Calu3 (cell line): ENCODE results near the gene DALRD3. TPM values are rescaled to one million over a fixed set of nuclear protein-coding genes. Genes with fewer than 3 reads are reported as not detected.
A peak's percentile ranks its signal among the peaks of the same experiment; 100 is the strongest.

Source experiments
- BruUV-seq: library from RNA; stranded (reverse); fragments of 400-500 nt; replicated peaks from 2 replicates; lab custom pipeline; 2021; lab: Mats Ljungman, UMichigan
- CTCF ChIA-PET: fragments of 300-600 bp; sonication (Branson Sonifier 250); formaldehyde crosslinking; loops from one replicate; lab custom pipeline; 2022; ENCODE audit warnings: antibody characterized with exemption; lab: Charles Lee
- DNase-seq: peaks from one replicate; pipeline ENCODE4 v3.0.0; 2022
- H3K27ac Mint-ChIP-seq: one replicate; pipeline ENCODE4 v1.8.0; 2022; ENCODE audit warnings: mixed read lengths; ENCODE audit not compliant: unreplicated experiment
- H3K27me3 Mint-ChIP-seq: one replicate; pipeline ENCODE4 v1.8.0; 2022; ENCODE audit warnings: mixed read lengths; ENCODE audit not compliant: unreplicated experiment
- H3K36me3 Mint-ChIP-seq: one replicate; pipeline ENCODE4 v1.8.0; 2022; ENCODE audit warnings: mild to moderate bottlenecking, moderate library complexity, mixed read lengths; ENCODE audit not compliant: insufficient read depth, unreplicated experiment
- H3K4me1 Mint-ChIP-seq: one replicate; pipeline ENCODE4 v1.8.0; 2022; ENCODE audit warnings: mild to moderate bottlenecking, low read depth, mixed read lengths; ENCODE audit not compliant: unreplicated experiment
- H3K4me3 Mint-ChIP-seq: one replicate; pipeline ENCODE4 v1.8.0; 2022; ENCODE audit warnings: mild to moderate bottlenecking, low read depth, moderate library complexity, mixed read lengths; ENCODE audit not compliant: unreplicated experiment
- H3K9me3 Mint-ChIP-seq: one replicate; pipeline ENCODE4 v1.8.0; 2022; ENCODE audit warnings: low read depth, mixed read lengths; ENCODE audit not compliant: unreplicated experiment
- intact Hi-C: fragments of 100-400 bp; cut with micrococcal nuclease; formaldehyde crosslinking; loops from one replicate; pipeline ENCODE4 v1.10.0; 2022; ENCODE audit not compliant: unreplicated experiment
- total RNA-seq: library from RNA; stranded (reverse); gene quantifications from 2 replicates; pipeline ENCODE4 v1.2.3, GENCODE V29; 2022
- TF ChIP-seq, protein P1 (sequence below): fragments of 200-600 bp; IDR thresholded peaks from one replicate; pipeline ENCODE4 v1.8.0; 2022; ENCODE audit warnings: antibody characterized with exemption; ENCODE audit not compliant: unreplicated experiment

Gene DALRD3
- total RNA-seq, 1 experiment from 2014 or later, result 40.9 TPM

DNA sequence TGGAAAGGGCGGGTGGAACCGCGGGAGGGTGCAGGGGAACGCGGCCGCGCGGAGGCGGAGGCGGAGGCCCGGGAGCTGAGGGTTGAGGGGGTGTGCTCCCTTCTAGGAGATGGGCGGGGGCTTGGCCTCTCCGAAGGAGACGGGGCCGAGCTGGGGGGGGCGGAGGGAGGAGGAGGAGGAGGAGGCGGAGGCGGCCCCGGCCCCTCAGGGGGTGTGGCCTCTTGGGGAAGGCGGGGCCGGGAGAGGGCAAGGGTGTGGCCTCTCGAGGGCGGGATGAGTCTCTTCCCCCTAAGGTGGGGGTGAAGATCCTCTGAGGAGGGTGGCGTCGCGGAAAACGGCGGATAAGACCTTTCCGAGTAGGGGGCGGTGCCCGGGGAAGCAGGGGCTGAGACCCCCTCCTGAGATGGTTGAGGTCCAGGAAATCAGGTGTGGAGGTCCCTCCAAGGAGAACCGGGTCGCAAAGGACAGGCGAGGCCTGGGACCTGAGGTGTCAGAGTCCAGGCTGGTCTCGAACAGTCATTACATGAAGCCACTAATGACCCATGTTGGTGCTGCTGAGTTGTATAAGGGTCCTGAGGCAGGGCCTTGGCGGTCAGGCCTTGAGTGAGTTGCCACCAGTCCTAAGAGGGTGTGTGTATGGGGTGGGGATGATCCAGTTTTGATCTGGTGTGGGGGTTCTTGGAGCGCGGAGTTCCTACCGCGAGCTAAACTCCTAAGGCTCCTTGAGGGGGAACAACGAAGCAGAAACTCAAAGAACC is 10.4 kb downstream of the DALRD3 start:
- peaks cover 16% of the 10 kb centered on the region for H3K4me1 Mint-ChIP-seq
- intact Hi-C loops, result no loop called here
- TF ChIP-seq, protein P1, sequence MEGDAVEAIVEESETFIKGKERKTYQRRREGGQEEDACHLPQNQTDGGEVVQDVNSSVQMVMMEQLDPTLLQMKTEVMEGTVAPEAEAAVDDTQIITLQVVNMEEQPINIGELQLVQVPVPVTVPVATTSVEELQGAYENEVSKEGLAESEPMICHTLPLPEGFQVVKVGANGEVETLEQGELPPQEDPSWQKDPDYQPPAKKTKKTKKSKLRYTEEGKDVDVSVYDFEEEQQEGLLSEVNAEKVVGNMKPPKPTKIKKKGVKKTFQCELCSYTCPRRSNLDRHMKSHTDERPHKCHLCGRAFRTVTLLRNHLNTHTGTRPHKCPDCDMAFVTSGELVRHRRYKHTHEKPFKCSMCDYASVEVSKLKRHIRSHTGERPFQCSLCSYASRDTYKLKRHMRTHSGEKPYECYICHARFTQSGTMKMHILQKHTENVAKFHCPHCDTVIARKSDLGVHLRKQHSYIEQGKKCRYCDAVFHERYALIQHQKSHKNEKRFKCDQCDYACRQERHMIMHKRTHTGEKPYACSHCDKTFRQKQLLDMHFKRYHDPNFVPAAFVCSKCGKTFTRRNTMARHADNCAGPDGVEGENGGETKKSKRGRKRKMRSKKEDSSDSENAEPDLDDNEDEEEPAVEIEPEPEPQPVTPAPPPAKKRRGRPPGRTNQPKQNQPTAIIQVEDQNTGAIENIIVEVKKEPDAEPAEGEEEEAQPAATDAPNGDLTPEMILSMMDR, result no peak

DNA sequence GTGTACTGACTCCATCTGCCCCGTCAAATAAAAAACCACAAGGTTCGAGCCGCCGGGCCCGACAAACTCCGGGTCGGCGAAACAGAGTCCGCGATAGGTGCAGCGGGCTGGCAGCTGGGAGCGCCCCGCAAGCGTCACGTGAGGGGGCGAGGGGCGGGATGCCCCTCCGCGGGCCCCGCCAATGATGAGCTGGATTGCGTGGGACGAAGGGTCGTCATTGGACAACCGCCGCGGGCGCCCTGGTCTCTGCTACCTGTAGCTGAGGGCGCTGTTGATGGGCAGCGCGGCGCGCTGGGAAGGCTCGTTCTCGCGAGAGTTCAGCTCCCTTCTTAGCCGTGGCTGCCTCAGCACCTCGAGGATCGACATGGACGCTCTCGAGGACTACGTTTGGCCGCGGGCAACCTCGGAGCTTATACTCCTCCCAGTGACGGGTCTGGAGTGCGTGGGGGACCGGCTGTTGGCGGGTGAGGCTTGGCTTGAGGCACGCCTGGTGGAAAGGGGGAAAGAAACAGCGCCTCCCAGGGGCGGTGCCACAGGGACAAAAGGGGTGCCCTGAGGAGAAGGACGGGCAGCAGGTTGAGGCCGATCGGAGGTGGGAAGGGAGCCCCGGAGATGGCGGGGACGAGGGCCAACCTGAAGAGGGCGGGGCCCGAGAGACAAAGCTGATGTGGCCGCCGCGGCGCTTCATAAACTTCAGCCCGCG is 11.2 kb downstream of the DALRD3 start, which contains the start of gene WDR6:
WDR6 (plus strand) TSS at position 324 of the 703 bp plus-strand sequence; CDS start at position 365, 41 bp downstream.
- Mint-ChIP-seq H3K36me3 (peaks cover 70% of the 10 kb centered on the region), H3K9me3 (no peaks in the 10 kb centered on the region), H3K4me1 (peaks cover 16% of the 10 kb centered on the region), H3K27ac (peak within 1 kb of the TSS; percentile 88), H3K4me3 (peak within 1 kb of the TSS; percentile 84), H3K27me3 (no peaks in the 10 kb centered on the region)
- CTCF ChIA-PET, result interaction anchor here (0.6 to 1.8 kb wide), 10 partner anchors 10 to 1124 kb away, joined by 3 to 20 read pairs (median 4); partner anchors contain the start of genes IMPDH2, NDUFAF3, P4HTM and QRICH1
- intact Hi-C loops, result no loop called here
- TF ChIP-seq, protein P1, result no peak
- TSS peak; percentile 55 for BruUV-seq
- DNase-seq, result peak; percentile 97

More for the DNA sequence above, 10.4 kb downstream of the DALRD3 start:
- CTCF ChIA-PET, result interaction anchor here (0.6 to 1.8 kb wide), 10 partner anchors 11 to 1124 kb away, joined by 3 to 20 read pairs (median 4); partner anchors contain the start of genes IMPDH2, NDUFAF3, P4HTM and QRICH1
- peak overlapping the region; percentile 84 for H3K4me3 Mint-ChIP-seq
- H3K36me3 Mint-ChIP-seq, result peaks cover 66% of the 10 kb centered on the region
- no peaks in the 10 kb centered on the region for H3K9me3 Mint-ChIP-seq
- peak overlapping the region; percentile 88 for H3K27ac Mint-ChIP-seq
- DNase-seq, result peak; percentile 91
- BruUV-seq, result no TSS peak
- no peaks in the 10 kb centered on the region for H3K27me3 Mint-ChIP-seq

DNA sequence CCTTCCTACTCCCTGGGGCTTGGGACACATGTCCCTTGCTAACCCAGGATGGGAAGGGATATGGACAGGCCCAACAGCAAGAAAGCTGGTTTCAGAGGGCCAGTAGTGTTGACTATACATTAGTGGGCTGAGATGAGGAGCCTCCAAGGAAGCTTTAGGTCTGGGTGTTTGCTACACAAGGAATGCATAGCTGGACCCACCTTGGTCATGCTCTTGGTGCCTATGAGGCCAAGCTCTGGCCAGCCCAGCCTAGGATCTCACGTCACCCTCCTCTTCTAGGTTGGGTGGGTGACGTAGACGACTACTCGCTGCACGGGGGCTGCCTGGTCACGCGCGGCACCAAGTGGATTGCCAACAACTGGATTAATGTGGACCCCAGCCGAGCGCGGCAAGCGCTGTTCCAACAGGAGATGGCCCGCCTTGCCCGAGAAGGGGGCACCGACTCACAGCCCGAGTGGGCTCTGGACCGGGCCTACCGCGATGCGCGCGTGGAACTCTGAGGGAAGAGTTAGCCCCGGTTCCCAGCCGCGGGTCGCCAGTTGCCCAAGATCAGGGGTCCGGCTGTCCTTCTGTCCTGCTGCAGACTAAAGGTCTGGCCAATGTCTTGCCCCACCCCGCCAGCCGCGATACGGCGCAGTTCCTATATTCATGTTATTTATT is 11.8 kb downstream of the DALRD3 start:
- peak overlapping the region; percentile 84 for H3K4me3 Mint-ChIP-seq
- H3K36me3 Mint-ChIP-seq, result peaks cover 65% of the 10 kb centered on the region
- no peaks in the 10 kb centered on the region for H3K27me3 Mint-ChIP-seq
- intact Hi-C loops, result no loop called here
- peaks cover 16% of the 10 kb centered on the region for H3K4me1 Mint-ChIP-seq
- no peaks in the 10 kb centered on the region for H3K9me3 Mint-ChIP-seq
- peak overlapping the region; percentile 88 for H3K27ac Mint-ChIP-seq
- DNase-seq, result no peak
- TF ChIP-seq, protein P1, result no peak
- CTCF ChIA-PET, result interaction anchor here (0.8 to 1.8 kb wide), 8 partner anchors 11 to 87 kb away, joined by 3 to 20 read pairs (median 4); partner anchors contain the start of genes IMPDH2, NDUFAF3, P4HTM and QRICH1
- no TSS peak for BruUV-seq

DNA sequence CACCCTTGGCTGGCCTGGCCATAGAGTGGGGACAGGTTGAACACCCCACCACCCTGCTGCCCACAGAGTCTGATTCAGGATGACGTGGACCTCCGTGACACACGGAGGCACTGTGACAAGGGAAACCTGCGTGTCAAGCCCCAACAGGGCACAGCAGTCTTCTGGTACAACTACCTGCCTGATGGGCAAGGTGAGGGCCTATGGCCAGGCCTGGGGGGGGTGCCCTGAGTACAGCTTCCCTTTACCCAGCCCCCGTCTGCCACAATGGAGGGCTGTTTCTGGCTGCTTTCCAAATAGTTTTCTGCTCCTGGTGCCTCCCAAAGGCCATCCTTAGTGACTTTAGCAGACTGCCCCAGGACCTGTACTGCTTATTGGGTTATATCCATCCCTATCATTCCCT is 12.4 kb downstream of the DALRD3 start:
- Mint-ChIP-seq H3K9me3 (no peaks in the 10 kb centered on the region), H3K4me3 (no peak overlapping the region), H3K27me3 (no peaks in the 10 kb centered on the region), H3K4me1 (peaks cover 16% of the 10 kb centered on the region), H3K36me3 (peaks cover 60% of the 10 kb centered on the region), H3K27ac (peak overlapping the region; percentile 88)
- no peak for DNase-seq
- intact Hi-C loops, result no loop called here
- TF ChIP-seq, protein P1, result no peak
- CTCF ChIA-PET, result no interaction called here
- BruUV-seq, result no TSS peak
